SU-DHL-6 (cell line): ENCODE data around the gene NFKBIL1.

ENCODE experiments used
- CTCF ChIP-seq: fragments of 200-600 bp; sonication (generic); IDR thresholded peaks from one replicate; pipeline ENCODE4 v1.5.1; 2017; ENCODE audit warnings: antibody characterized with exemption, mild to moderate bottlenecking, low read length, moderate library complexity; ENCODE audit not compliant: insufficient read depth, poor library complexity, severe bottlenecking
- EZH2phosphoT487 ChIP-seq: fragments of 200-600 bp; sonication (generic), shearing (Covaris generic); conservative IDR thresholded peaks from 2 replicates; pipeline ENCODE4 v1.6.1; 2018; ENCODE audit warnings: mild to moderate bottlenecking, antibody characterized with exemption, low read length, moderate library complexity, mixed read lengths

DNA sequence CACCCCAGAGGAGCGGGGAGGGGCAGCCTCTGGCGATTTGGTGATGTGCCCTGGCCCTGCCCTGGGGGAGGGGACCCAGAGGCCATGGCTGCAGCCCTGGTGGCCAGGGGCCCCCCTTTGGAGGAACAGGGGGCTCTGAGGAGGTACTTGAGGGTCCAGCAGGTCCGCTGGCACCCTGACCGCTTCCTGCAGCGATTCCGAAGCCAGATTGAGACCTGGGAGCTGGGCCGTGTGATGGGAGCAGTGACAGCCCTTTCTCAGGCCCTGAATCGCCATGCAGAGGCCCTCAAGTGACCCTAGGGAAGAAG is 10.9 kb downstream of the NFKBIL1 start:
- TF ChIP-seq CTCF (no peak), EZH2phosphoT487 (no peak)
